Measurements from ENCODE around the gene PEMT.
"Not testable (repeated sequence)": the region's sequence is repeated elsewhere in the genome, so short reads cannot be mapped to it uniquely, and the experiment has no call there.

- not testable (repeated sequence) for TF ChIP-seq CTCF (IDR thresholded peaks at IDR 0.05); POLR2AphosphoS5 (IDR thresholded peaks at IDR 0.05; ENCODE audit: low read depth, low read length)
Measured at GRCh38 chr17:17635537-17636271, 44.2 kb upstream of the PEMT start.

Measured in Panc1 (cell line).